Erythroblast (primary cell): ENCODE measurements around the gene TYSND1.

Source experiments
- GATA1 ChIP-seq: IDR thresholded peaks from 2 replicates; pipeline ENCODE4 v1.6.1; 2011; ENCODE audit warnings: low read depth, mild to moderate bottlenecking, control low read depth, low read length, moderate library complexity
- POLR2A ChIP-seq: IDR thresholded peaks from 2 replicates; pipeline ENCODE4 v1.6.1; 2011; ENCODE audit warnings: mild to moderate bottlenecking, low read length

- TF ChIP-seq POLR2A (no peak), GATA1 (no peak)
Observed at GRCh38 chr10:70140297-70140696, 6.2 kb downstream of the TYSND1 start.
